Panc1 (cell line): ENCODE data around the gene CNMD. TPM values are rescaled to one million over a fixed set of nuclear protein-coding genes. Genes with fewer than 3 reads are reported as not detected.

Experiments used
- ATAC-seq: fragments of 200-7000 bp; cut with Tn5 transposase; 2 replicates; pipeline ENCODE4 v1.9.1; 2020; ENCODE audit warnings: mild to moderate bottlenecking, moderate library complexity
- BruUV-seq: library from RNA; stranded (reverse); fragments of 400-500 nt; replicated peaks from 2 replicates; lab custom pipeline; 2021; lab: Mats Ljungman, UMichigan
- CTCF ChIA-PET: fragments of 300-600 bp; sonication (Branson Sonifier 250); formaldehyde crosslinking; loops from one replicate; lab custom pipeline; 2022; ENCODE audit warnings: antibody characterized with exemption; lab: Charles Lee
- POLR2A ChIA-PET: fragments of 300-600 bp; sonication (Branson Sonifier 250); formaldehyde crosslinking; loops from one replicate; lab custom pipeline; 2022; ENCODE audit warnings: antibody characterized with exemption; lab: Charles Lee
- DNase-seq: peaks from one replicate; pipeline ENCODE4 v3.0.0-alpha.2; 2010; ENCODE audit warnings: low read depth, low spot score
- H3K27ac ChIP-seq: 2 replicates; pipeline ENCODE4 v1.5.1; 2011; ENCODE audit warnings: mild to moderate bottlenecking, low read length, inconsistent platforms
- H3K27me3 ChIP-seq: fragments of 200-500 bp; sonication (Bioruptor generic); 2 replicates; pipeline ENCODE4 v1.6.0; 2014; ENCODE audit warnings: low read length, inconsistent platforms; ENCODE audit not compliant: control insufficient read depth, insufficient read depth
- H3K36me3 ChIP-seq: fragments of 200-500 bp; sonication (Bioruptor generic); 2 replicates; pipeline ENCODE4 v1.5.1; 2014; ENCODE audit warnings: inconsistent platforms, mild to moderate bottlenecking, low read length, moderate library complexity; ENCODE audit not compliant: control insufficient read depth, insufficient read depth
- H3K4me1 ChIP-seq: 2 replicates; pipeline ENCODE4 v1.5.1; 2011; ENCODE audit warnings: inconsistent platforms, mild to moderate bottlenecking, low read length, moderate library complexity; ENCODE audit not compliant: control insufficient read depth, insufficient read depth
- H3K4me3 ChIP-seq, 2 experiments: 2 replicates each; pipeline ENCODE4 v1.5.1; 2011 to 2012; ENCODE audit warnings: low read depth in 2 of 2, low read length in 2 of 2, mild to moderate bottlenecking in 2 of 2, inconsistent platforms in 1 of 2, moderate library complexity in 1 of 2
- H3K9me3 ChIP-seq: fragments of 200-500 bp; sonication (Bioruptor generic); 2 replicates; pipeline ENCODE4 v1.5.1; 2014; ENCODE audit warnings: low read depth, mild to moderate bottlenecking, inconsistent platforms, low read length, moderate library complexity; ENCODE audit not compliant: control insufficient read depth, insufficient read depth
- CTCF ChIP-seq: fragments of 450-650 bp; IDR thresholded peaks from 2 replicates; pipeline ENCODE4 v1.5.1; 2017; ENCODE audit warnings: mild to moderate bottlenecking
- POLR2AphosphoS5 ChIP-seq: IDR thresholded peaks from 2 replicates; pipeline ENCODE4 v1.6.1; 2012; ENCODE audit warnings: mild to moderate bottlenecking, low read depth, low read length, moderate library complexity
- REST ChIP-seq, 2 experiments: IDR thresholded peaks; 2 replicates each; pipeline ENCODE4 v1.6.1; 2011 to 2012; ENCODE audit warnings: low read depth in 2 of 2, control low read depth in 1 of 2, low read length in 1 of 2, mild to moderate bottlenecking in 1 of 2, moderate library complexity in 1 of 2; ENCODE audit not compliant: insufficient read depth in 1 of 2
- SIN3A ChIP-seq: IDR thresholded peaks from 2 replicates; pipeline ENCODE4 v1.6.1; 2012; ENCODE audit warnings: low read depth, mild to moderate bottlenecking, low read length, moderate library complexity, borderline replicate concordance; ENCODE audit not compliant: insufficient read depth
- TCF7L2 ChIP-seq: IDR thresholded peaks from 2 replicates; pipeline ENCODE4 v1.6.1; 2011; ENCODE audit warnings: mild to moderate bottlenecking, low read depth, low read length, inconsistent platforms
- in situ Hi-C: cut with HindIII; loops from 2 replicates; pipeline ENCODE4 v1.10.0; 2016; ENCODE audit warnings: low sequenced_read_pairs, low pct_unique_long_range_greater_than_20kb
- intact Hi-C: fragments of 100-400 bp; cut with micrococcal nuclease; formaldehyde crosslinking; loops from one replicate; pipeline ENCODE4 v1.10.0; 2022; ENCODE audit not compliant: unreplicated experiment
- total RNA-seq: library from RNA; stranded (reverse); gene quantifications from one replicate; pipeline ENCODE4 v1.2.1, GENCODE V29; 2021; ENCODE audit not compliant: unreplicated experiment

CNMD gene
- total RNA-seq, 1 experiment from 2014 or later: not detected

DNA sequence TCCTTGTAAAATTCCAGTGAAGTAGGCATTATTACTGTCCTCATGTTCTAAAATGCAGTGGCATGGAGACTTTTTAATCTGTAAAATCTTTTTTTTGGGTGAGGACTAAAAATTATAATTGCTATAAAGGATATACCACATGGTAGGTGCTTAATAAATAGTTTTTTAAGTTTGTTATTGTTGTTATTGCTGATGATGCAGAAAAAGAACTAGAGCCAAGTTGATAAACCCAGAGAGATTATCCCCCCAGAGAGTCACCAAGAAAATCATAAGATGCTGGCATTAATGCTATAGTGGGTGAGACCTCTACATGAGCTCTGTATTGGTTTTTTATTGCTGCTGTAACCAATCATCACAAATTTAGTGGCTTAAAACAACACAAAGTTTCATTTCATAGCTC lies 44.3 kb upstream of the CNMD start:
- no peaks in the 10 kb centered on the region for H3K4me1 ChIP-seq
- H3K9me3 ChIP-seq: no peaks in the 10 kb centered on the region
- no peak overlapping the region for H3K4me3 ChIP-seq
- no peak for ATAC-seq
- ChIA-PET POLR2A (no interaction called here), CTCF (no interaction called here)
- no peaks in the 10 kb centered on the region for H3K36me3 ChIP-seq
- DNase-seq: no peak
- no peaks in the 10 kb centered on the region for H3K27me3 ChIP-seq
- in situ Hi-C loops: no loop called here
- H3K27ac ChIP-seq: no peak overlapping the region
- intact Hi-C loops: no loop called here
- TF ChIP-seq REST (IDR thresholded peaks at IDR 0.05; ENCODE audit: insufficient read depth in 1 of 2, low read depth in 2 of 2, low read length in 1 of 2) (no peak), TCF7L2 (no peak), SIN3A (no peak), CTCF (no peak), POLR2AphosphoS5 (no peak)
- BruUV-seq: no TSS peak

- Histone ChIP-seq H3K9me3 (no peaks in the 10 kb centered on the region), H3K4me3 (no peak overlapping the region), H3K27me3 (no peaks in the 10 kb centered on the region), H3K27ac (no peak overlapping the region), H3K4me1 (no peaks in the 10 kb centered on the region), H3K36me3 (no peaks in the 10 kb centered on the region)
- POLR2A ChIA-PET: no interaction called here
- intact Hi-C loops: no loop called here
- DNase-seq (no peak), ATAC-seq (no peak)
- no peak for TF ChIP-seq CTCF
- no TSS peak for BruUV-seq
- in situ Hi-C loops: no loop called here
- CTCF ChIA-PET: no interaction called here
Observed at GRCh38 chr13:52782471-52783448, 43.1 kb upstream of the CNMD start.
